Liver (tissue), 9 donors: ENCODE measurements around the gene MIB1. TPM values are rescaled to one million over a fixed set of nuclear protein-coding genes. Genes with fewer than 3 reads are reported as not detected.

Source experiments
- DNase-seq: peaks from one replicate; pipeline ENCODE4 v3.0.0-alpha.2; 2017; ENCODE audit warnings: low spot score
- H3K27ac ChIP-seq, 2 donors: one replicate each; pipeline ENCODE4 v1.7.0; 2013; ENCODE audit warnings: inconsistent platforms in 2 of 2, low read length in 2 of 2, control low read depth in 1 of 2, low read depth in 1 of 2, mild to moderate bottlenecking in 1 of 2
- H3K27me3 ChIP-seq, 4 donors: one replicate each; pipeline versions ENCODE4 v1.6.1 to v1.7.0; 2013; ENCODE audit warnings: low read length in 3 of 4, inconsistent platforms in 1 of 4, mild to moderate bottlenecking in 1 of 4, moderate library complexity in 1 of 4; ENCODE audit not compliant: control insufficient read depth in 4 of 4, insufficient read depth in 4 of 4
- H3K36me3 ChIP-seq, 4 donors: one replicate each; pipeline versions ENCODE4 v1.6.1 to v1.7.0; 2013; ENCODE audit warnings: low read length in 3 of 4, mild to moderate bottlenecking in 3 of 4, low read depth in 1 of 4, moderate library complexity in 1 of 4; ENCODE audit not compliant: control insufficient read depth in 4 of 4, insufficient read depth in 3 of 4
- H3K4me1 ChIP-seq, 4 donors: one replicate each; pipeline versions ENCODE4 v1.6.1 to v1.7.0; 2013; ENCODE audit warnings: low read length in 3 of 4, mild to moderate bottlenecking in 3 of 4, moderate library complexity in 1 of 4; ENCODE audit not compliant: control insufficient read depth in 4 of 4, insufficient read depth in 4 of 4
- H3K4me3 ChIP-seq, 3 donors: one replicate each; pipeline versions ENCODE4 v1.6.1 to v1.7.0; 2013; ENCODE audit warnings: low read length in 3 of 3, control low read depth in 1 of 3, low read depth in 1 of 3, mild to moderate bottlenecking in 1 of 3
- H3K9ac ChIP-seq, 2 donors: one replicate each; pipeline ENCODE4 v1.7.0; 2013; ENCODE audit warnings: low read length in 2 of 2, mild to moderate bottlenecking in 2 of 2, moderate library complexity in 2 of 2, control low read depth in 1 of 2, low read depth in 1 of 2
- H3K9me3 ChIP-seq, 4 donors: one replicate each; pipeline versions ENCODE4 v1.6.1 to v1.7.0; 2013; ENCODE audit warnings: low read length in 3 of 4; ENCODE audit not compliant: control insufficient read depth in 4 of 4
- EGR1 ChIP-seq, 2 donors: IDR thresholded peaks; 2 replicates each; pipeline ENCODE4 v1.6.1; 2016 to 2018; ENCODE audit warnings: antibody characterized with exemption in 2 of 2, low read depth in 2 of 2
- FOXA1 ChIP-seq: IDR thresholded peaks from 2 replicates; pipeline ENCODE4 v1.6.1; 2016; ENCODE audit warnings: antibody characterized with exemption
- FOXA2 ChIP-seq: IDR thresholded peaks from 2 replicates; pipeline ENCODE4 v1.6.1; 2016; ENCODE audit warnings: antibody characterized with exemption
- GABPA ChIP-seq, 2 donors: IDR thresholded peaks in 1 of 2; conservative IDR thresholded peaks in 1 of 2; 2 replicates each; pipeline ENCODE4 v1.6.1; 2016; ENCODE audit warnings: antibody characterized with exemption in 2 of 2, mild to moderate bottlenecking in 1 of 2, moderate library complexity in 1 of 2
- HNF4A ChIP-seq, 2 donors: conservative IDR thresholded peaks; 2 replicates each; pipeline ENCODE4 v1.6.1; 2016; ENCODE audit warnings: antibody characterized with exemption in 2 of 2, mild to moderate bottlenecking in 2 of 2
- HNF4G ChIP-seq: IDR thresholded peaks from 2 replicates; pipeline ENCODE4 v1.6.1; 2016; ENCODE audit warnings: antibody characterized with exemption
- JUND ChIP-seq, 2 donors: IDR thresholded peaks; 2 replicates each; pipeline ENCODE4 v1.6.1; 2016; ENCODE audit warnings: antibody characterized with exemption in 2 of 2
- NR2F2 ChIP-seq: IDR thresholded peaks from 2 replicates; pipeline ENCODE4 v1.6.1; 2016; ENCODE audit warnings: antibody characterized with exemption
- RAD21 ChIP-seq, 2 donors: IDR thresholded peaks; 2 replicates each; pipeline ENCODE4 v1.6.1; 2016; ENCODE audit warnings: antibody characterized with exemption in 2 of 2, mild to moderate bottlenecking in 2 of 2
- RXRA ChIP-seq, 2 donors: IDR thresholded peaks; 2 replicates each; pipeline ENCODE4 v1.6.1; 2017 to 2018; ENCODE audit warnings: antibody characterized with exemption in 2 of 2, mild to moderate bottlenecking in 1 of 2
- SP1 ChIP-seq: IDR thresholded peaks from 2 replicates; pipeline ENCODE4 v1.6.1; 2018; ENCODE audit warnings: antibody characterized with exemption, mild to moderate bottlenecking
- TAF1 ChIP-seq: conservative IDR thresholded peaks from 2 replicates; pipeline ENCODE4 v1.6.1; 2016; ENCODE audit warnings: antibody characterized with exemption, mild to moderate bottlenecking
- YY1 ChIP-seq: IDR thresholded peaks from 2 replicates; pipeline ENCODE4 v1.6.1; 2016; ENCODE audit warnings: antibody characterized with exemption, mild to moderate bottlenecking
- WGBS: extraction: QIAGEN DNeasy Blood & Tissue Kit; methylation state at CpG from one replicate; pipeline ENCODE4 v1.1.7; 2013; 5-methylcytosine and 5-hydroxymethylcytosine counted together
- polyA plus RNA-seq, 2 donors: library from polyadenylated mRNA; stranded (reverse) in 1 of 2; unstranded in 1 of 2; fragments of 200-250 nt in 1 of 2; fragments of >200 nt in 1 of 2; fragmentation: Nextera tagmentation in 1 of 2; extraction: Ambion mirVana in 1 of 2; gene quantifications; one replicate each; pipeline versions ENCODE4 v1.2.1 to v1.2.3, GENCODE V29; 2013 to 2015
- total RNA-seq, 2 donors: library from RNA; depleted of rRNA; stranded (reverse); fragments of >200 nt; gene quantifications; one replicate each; pipeline ENCODE4 v1.2.3, GENCODE V29; 2014
- TF ChIP-seq, protein P1 (sequence below): IDR thresholded peaks from 2 replicates; pipeline ENCODE4 v1.6.1; 2016; ENCODE audit warnings: antibody characterized with exemption
- TF ChIP-seq, protein P2 (sequence below): IDR thresholded peaks from 2 replicates; pipeline ENCODE4 v1.6.1; 2016; ENCODE audit warnings: antibody characterized with exemption
- TF ChIP-seq, protein P3 (sequence below): fragments of 150-350 bp; IDR thresholded peaks from 2 replicates; pipeline ENCODE4 v1.5.1; 2017; ENCODE audit warnings: improper control_type of control experiment, low read depth, low read length; ENCODE audit not compliant: missing input control
- TF ChIP-seq, protein P4 (sequence below): IDR thresholded peaks from 2 replicates; pipeline ENCODE4 v1.6.1; 2016; ENCODE audit warnings: antibody characterized with exemption, mild to moderate bottlenecking
- TF ChIP-seq, protein P5 (sequence below): IDR thresholded peaks from 2 replicates; pipeline ENCODE4 v1.6.1; 2016; ENCODE audit warnings: antibody characterized with exemption
- donor health status: healthy.
- donor health status: healthy.
- donor health status: healthy.
- donor health status: healthy.
- donor health status: healthy.

The MIB1 gene
- total and polyA plus RNA-seq, 4 donors: 2.7 to 29.6 (median 14.9) TPM

DNA sequence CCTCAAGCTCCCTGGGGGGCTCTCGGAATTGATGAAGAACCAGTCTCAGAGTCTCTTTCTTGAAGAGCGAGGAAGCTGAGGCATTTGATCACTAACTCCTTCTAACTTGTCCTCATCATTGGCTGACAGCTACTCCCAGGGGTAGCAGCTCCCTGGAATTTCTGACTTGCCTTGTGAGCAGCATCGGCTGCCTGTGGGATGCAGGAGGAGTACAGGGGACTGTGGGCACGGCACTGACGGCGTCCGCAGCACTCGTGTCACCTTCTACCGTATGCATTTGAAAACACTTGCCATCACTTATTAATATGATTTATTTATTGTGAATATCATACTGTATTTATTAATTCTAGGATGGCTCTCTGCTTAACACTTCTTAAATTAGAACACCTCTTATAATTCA is 175.0 kb downstream of the MIB1 start:
- WGBS: 88% methylated on average over 9 of the region's 9 CpGs
- Histone ChIP-seq H3K36me3 (no peaks in the 10 kb centered on the region), H3K9me3 (no peaks in the 10 kb centered on the region), H3K27ac (no peak overlapping the region), H3K9ac (no peak overlapping the region), H3K4me3 (no peak overlapping the region), H3K27me3 (no peaks in the 10 kb centered on the region), H3K4me1 (no peaks in the 10 kb centered on the region)
- no peak for DNase-seq
- no peak for TF ChIP-seq RXRA (IDR thresholded peaks at IDR 0.05)
- TF ChIP-seq FOXA2: no peak
- TF ChIP-seq, protein P1, sequence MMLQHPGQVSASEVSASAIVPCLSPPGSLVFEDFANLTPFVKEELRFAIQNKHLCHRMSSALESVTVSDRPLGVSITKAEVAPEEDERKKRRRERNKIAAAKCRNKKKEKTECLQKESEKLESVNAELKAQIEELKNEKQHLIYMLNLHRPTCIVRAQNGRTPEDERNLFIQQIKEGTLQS: no peak
- no peak for TF ChIP-seq FOXA1
- TF ChIP-seq HNF4G: no peak
- TF ChIP-seq, protein P2, sequence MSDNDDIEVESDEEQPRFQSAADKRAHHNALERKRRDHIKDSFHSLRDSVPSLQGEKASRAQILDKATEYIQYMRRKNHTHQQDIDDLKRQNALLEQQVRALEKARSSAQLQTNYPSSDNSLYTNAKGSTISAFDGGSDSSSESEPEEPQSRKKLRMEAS: no peak
- TF ChIP-seq RAD21 (IDR thresholded peaks at IDR 0.05): no peak
- TF ChIP-seq, protein P3, sequence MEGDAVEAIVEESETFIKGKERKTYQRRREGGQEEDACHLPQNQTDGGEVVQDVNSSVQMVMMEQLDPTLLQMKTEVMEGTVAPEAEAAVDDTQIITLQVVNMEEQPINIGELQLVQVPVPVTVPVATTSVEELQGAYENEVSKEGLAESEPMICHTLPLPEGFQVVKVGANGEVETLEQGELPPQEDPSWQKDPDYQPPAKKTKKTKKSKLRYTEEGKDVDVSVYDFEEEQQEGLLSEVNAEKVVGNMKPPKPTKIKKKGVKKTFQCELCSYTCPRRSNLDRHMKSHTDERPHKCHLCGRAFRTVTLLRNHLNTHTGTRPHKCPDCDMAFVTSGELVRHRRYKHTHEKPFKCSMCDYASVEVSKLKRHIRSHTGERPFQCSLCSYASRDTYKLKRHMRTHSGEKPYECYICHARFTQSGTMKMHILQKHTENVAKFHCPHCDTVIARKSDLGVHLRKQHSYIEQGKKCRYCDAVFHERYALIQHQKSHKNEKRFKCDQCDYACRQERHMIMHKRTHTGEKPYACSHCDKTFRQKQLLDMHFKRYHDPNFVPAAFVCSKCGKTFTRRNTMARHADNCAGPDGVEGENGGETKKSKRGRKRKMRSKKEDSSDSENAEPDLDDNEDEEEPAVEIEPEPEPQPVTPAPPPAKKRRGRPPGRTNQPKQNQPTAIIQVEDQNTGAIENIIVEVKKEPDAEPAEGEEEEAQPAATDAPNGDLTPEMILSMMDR: no peak
- no peak for TF ChIP-seq TAF1
- TF ChIP-seq NR2F2: no peak
- TF ChIP-seq JUND (IDR thresholded peaks at IDR 0.05): no peak
- TF ChIP-seq, protein P4, sequence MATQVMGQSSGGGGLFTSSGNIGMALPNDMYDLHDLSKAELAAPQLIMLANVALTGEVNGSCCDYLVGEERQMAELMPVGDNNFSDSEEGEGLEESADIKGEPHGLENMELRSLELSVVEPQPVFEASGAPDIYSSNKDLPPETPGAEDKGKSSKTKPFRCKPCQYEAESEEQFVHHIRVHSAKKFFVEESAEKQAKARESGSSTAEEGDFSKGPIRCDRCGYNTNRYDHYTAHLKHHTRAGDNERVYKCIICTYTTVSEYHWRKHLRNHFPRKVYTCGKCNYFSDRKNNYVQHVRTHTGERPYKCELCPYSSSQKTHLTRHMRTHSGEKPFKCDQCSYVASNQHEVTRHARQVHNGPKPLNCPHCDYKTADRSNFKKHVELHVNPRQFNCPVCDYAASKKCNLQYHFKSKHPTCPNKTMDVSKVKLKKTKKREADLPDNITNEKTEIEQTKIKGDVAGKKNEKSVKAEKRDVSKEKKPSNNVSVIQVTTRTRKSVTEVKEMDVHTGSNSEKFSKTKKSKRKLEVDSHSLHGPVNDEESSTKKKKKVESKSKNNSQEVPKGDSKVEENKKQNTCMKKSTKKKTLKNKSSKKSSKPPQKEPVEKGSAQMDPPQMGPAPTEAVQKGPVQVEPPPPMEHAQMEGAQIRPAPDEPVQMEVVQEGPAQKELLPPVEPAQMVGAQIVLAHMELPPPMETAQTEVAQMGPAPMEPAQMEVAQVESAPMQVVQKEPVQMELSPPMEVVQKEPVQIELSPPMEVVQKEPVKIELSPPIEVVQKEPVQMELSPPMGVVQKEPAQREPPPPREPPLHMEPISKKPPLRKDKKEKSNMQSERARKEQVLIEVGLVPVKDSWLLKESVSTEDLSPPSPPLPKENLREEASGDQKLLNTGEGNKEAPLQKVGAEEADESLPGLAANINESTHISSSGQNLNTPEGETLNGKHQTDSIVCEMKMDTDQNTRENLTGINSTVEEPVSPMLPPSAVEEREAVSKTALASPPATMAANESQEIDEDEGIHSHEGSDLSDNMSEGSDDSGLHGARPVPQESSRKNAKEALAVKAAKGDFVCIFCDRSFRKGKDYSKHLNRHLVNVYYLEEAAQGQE: no peak
- TF ChIP-seq SP1: no peak
- TF ChIP-seq GABPA (IDR thresholded peaks at IDR 0.05 in 1 of 2, conservative IDR thresholded peaks at IDR 0.05 in 1 of 2): no peak
- TF ChIP-seq, protein P5, sequence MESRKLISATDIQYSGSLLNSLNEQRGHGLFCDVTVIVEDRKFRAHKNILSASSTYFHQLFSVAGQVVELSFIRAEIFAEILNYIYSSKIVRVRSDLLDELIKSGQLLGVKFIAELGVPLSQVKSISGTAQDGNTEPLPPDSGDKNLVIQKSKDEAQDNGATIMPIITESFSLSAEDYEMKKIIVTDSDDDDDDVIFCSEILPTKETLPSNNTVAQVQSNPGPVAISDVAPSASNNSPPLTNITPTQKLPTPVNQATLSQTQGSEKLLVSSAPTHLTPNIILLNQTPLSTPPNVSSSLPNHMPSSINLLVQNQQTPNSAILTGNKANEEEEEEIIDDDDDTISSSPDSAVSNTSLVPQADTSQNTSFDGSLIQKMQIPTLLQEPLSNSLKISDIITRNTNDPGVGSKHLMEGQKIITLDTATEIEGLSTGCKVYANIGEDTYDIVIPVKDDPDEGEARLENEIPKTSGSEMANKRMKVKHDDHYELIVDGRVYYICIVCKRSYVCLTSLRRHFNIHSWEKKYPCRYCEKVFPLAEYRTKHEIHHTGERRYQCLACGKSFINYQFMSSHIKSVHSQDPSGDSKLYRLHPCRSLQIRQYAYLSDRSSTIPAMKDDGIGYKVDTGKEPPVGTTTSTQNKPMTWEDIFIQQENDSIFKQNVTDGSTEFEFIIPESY: no peak
- TF ChIP-seq HNF4A (conservative IDR thresholded peaks at IDR 0.05): no peak
- no peak for TF ChIP-seq YY1
- TF ChIP-seq EGR1 (IDR thresholded peaks at IDR 0.05; ENCODE audit: low read depth in 2 of 2): no peak
